Keratinocyte (primary cell): ENCODE results near the gene FN3K. TPM values are rescaled to one million over a fixed set of nuclear protein-coding genes. Genes with fewer than 3 reads are reported as not detected.

ENCODE experiments used
- DNase-seq: peaks from one replicate; pipeline ENCODE4 v3.0.0-alpha.2; 2011; ENCODE audit warnings: low read depth, missing footprints, low spot score
- FAIRE-seq: peaks from 2 replicates; lab custom pipeline; 2011; peaks lifted over from hg19 to GRCh38; lab: Jason Lieb, UNC
- H2AFZ ChIP-seq: 2 replicates; pipeline ENCODE4 v1.6.0; 2012; ENCODE audit warnings: low read length, control low read depth, inconsistent platforms; ENCODE audit not compliant: control insufficient read depth
- H3K27ac ChIP-seq: 2 replicates; pipeline ENCODE4 v1.5.1; 2011; ENCODE audit warnings: low read length; ENCODE audit not compliant: control insufficient read depth, insufficient read depth
- H3K27me3 ChIP-seq: 3 replicates; pipeline ENCODE4 v1.6.0; 2011; ENCODE audit warnings: low read length; ENCODE audit not compliant: control insufficient read depth, insufficient read depth; ENCODE audit errors: extremely low read depth
- H3K36me3 ChIP-seq, 2 experiments: 2 replicates in 1 of 2; 3 replicates in 1 of 2; pipeline ENCODE4 v1.5.1; 2011; ENCODE audit warnings: low read length in 2 of 2, mild to moderate bottlenecking in 1 of 2; ENCODE audit not compliant: control insufficient read depth in 2 of 2, insufficient read depth in 2 of 2; ENCODE audit errors: extremely low read depth in 1 of 2
- H3K4me1 ChIP-seq: 3 replicates; pipeline ENCODE4 v1.5.1; 2011; ENCODE audit warnings: low read length; ENCODE audit not compliant: control insufficient read depth, insufficient read depth; ENCODE audit errors: extremely low read depth
- H3K4me2 ChIP-seq: 3 replicates; pipeline ENCODE4 v1.6.0; 2011; ENCODE audit warnings: low read depth, low read length; ENCODE audit not compliant: control insufficient read depth, insufficient read depth; ENCODE audit errors: extremely low read depth
- H3K4me3 ChIP-seq, 3 experiments: fragments of 200-600 bp in 1 of 3; sonication (generic) in 1 of 3; 2 replicates in 2 of 3; 3 replicates in 1 of 3; pipeline ENCODE4 v1.5.1; 2011 to 2016; ENCODE audit warnings: low read length in 3 of 3, mild to moderate bottlenecking in 3 of 3, control low read depth in 2 of 3, inconsistent platforms in 1 of 3, low read depth in 1 of 3, mixed read lengths in 1 of 3, mixed run types in 1 of 3, moderate library complexity in 1 of 3; ENCODE audit not compliant: control insufficient read depth in 2 of 3, insufficient read depth in 2 of 3; ENCODE audit errors: extremely low read depth in 1 of 3
- H3K79me2 ChIP-seq: 2 replicates; pipeline ENCODE4 v1.6.0; 2012; ENCODE audit warnings: low read length; ENCODE audit not compliant: control insufficient read depth, insufficient read depth
- H3K9ac ChIP-seq: 3 replicates; pipeline ENCODE4 v1.6.0; 2011; ENCODE audit warnings: low read length; ENCODE audit not compliant: control insufficient read depth, insufficient read depth; ENCODE audit errors: extremely low read depth
- H3K9me1 ChIP-seq: 3 replicates; pipeline ENCODE4 v1.6.0; 2011; ENCODE audit warnings: low read length; ENCODE audit not compliant: control insufficient read depth, insufficient read depth; ENCODE audit errors: extremely low read depth
- H3K9me3 ChIP-seq: 2 replicates; pipeline ENCODE4 v1.5.1; 2012; ENCODE audit warnings: low read depth, low read length; ENCODE audit not compliant: control insufficient read depth
- H4K20me1 ChIP-seq: 3 replicates; pipeline ENCODE4 v1.6.0; 2011; ENCODE audit warnings: low read length; ENCODE audit not compliant: control insufficient read depth, insufficient read depth; ENCODE audit errors: extremely low read depth
- CTCF ChIP-seq, 3 experiments: IDR thresholded peaks in 1 of 3; conservative IDR thresholded peaks in 1 of 3; optimal IDR thresholded peaks in 1 of 3; 2 replicates in 2 of 3; 3 replicates in 1 of 3; pipeline versions ENCODE3 to v1.5.1; 2011; ENCODE audit warnings: low read length in 3 of 3, mild to moderate bottlenecking in 3 of 3, moderate library complexity in 2 of 3, control low read depth in 1 of 3, inconsistent platforms in 1 of 3; ENCODE audit not compliant: insufficient read depth in 2 of 3; ENCODE audit errors: extremely low read depth in 1 of 3
- EZH2 ChIP-seq: IDR thresholded peaks from one replicate; pipeline ENCODE4 v1.6.1; 2012; ENCODE audit warnings: inconsistent platforms, mild to moderate bottlenecking, low read length, moderate library complexity
- dilution Hi-C: fragments of 300-500 bp; cut with MboI; formaldehyde crosslinking; loops from one replicate; pipeline ENCODE4 v1.7.0; 2020; ENCODE audit warnings: low sequenced_read_pairs; ENCODE audit not compliant: extremely low pct_ligation_motif_present
- polyA plus RNA-seq, 5 experiments: library from polyadenylated mRNA; depleted of rRNA in 3 of 5; stranded (reverse) in 3 of 5; stranded (forward) in 1 of 5; unstranded in 1 of 5; fragments of >200 nt; gene quantifications; 1 replicate in 1 of 5; 2 replicates in 3 of 5; 3 replicates in 1 of 5; pipeline versions ENCODE4 v1.2.1 to v1.2.3, GENCODE V29; 2011 to 2012; ENCODE audit warnings: missing spikeins in 2 of 5, low read depth in 1 of 5, low replicate concordance in 1 of 5

The FN3K gene
- polyA plus RNA-seq, 1 donor (not counting 4 experiments of a cell fraction or from before 2014, with no cell fraction given), result 0.10 TPM

GRCh38 chr17:82722341-82723013 is 12.9 kb upstream of the FN3K start:
- Histone ChIP-seq H3K27ac (no peak overlapping the region), H3K4me3 (no peak overlapping the region), H3K9me1 (no peaks in the 10 kb centered on the region), H3K4me2 (no peak overlapping the region), H3K9ac (no peak overlapping the region), H3K79me2 (peaks cover 10% of the 10 kb centered on the region), H3K4me1 (peaks cover 8% of the 10 kb centered on the region), H2AFZ (no peak overlapping the region), H4K20me1 (no peaks in the 10 kb centered on the region), H3K9me3 (no peaks in the 10 kb centered on the region), H3K27me3 (no peaks in the 10 kb centered on the region), H3K36me3 (peaks cover 18 to 26% of the 10 kb centered on the region in 2 experiments)
- dilution Hi-C loops, result no loop called here
- FAIRE-seq (no peak), DNase-seq (no peak)
- TF ChIP-seq CTCF (optimal IDR thresholded peaks at IDR 0.05 in 1 of 3, IDR thresholded peaks at IDR 0.05 in 1 of 3, conservative IDR thresholded peaks at IDR 0.05 in 1 of 3; ENCODE audit: extremely low read depth in 1 of 3, insufficient read depth in 2 of 3, low read length in 3 of 3), result no peak

GRCh38 chr17:82723169-82723807 is 12.1 kb upstream of the FN3K start:
- no peak overlapping the region for H3K9ac ChIP-seq
- FAIRE-seq (no peak), DNase-seq (no peak)
- no peak for TF ChIP-seq EZH2
- H3K9me3 ChIP-seq, result no peaks in the 10 kb centered on the region
- no peaks in the 10 kb centered on the region for H3K27me3 ChIP-seq
- H2AFZ ChIP-seq, result no peak overlapping the region
- no peaks in the 10 kb centered on the region for H4K20me1 ChIP-seq
- no peak overlapping the region for H3K4me2 ChIP-seq
- H3K79me2 ChIP-seq, result peaks cover 3% of the 10 kb centered on the region
- no peaks in the 10 kb centered on the region for H3K9me1 ChIP-seq
- peaks cover 18 to 23% of the 10 kb centered on the region in 2 experiments for H3K36me3 ChIP-seq
- H3K4me1 ChIP-seq, result no peaks in the 10 kb centered on the region
- H3K27ac ChIP-seq, result no peak overlapping the region
- H3K4me3 ChIP-seq, result no peak overlapping the region
- dilution Hi-C loops, result no loop called here
